HCT116 (cell line): ENCODE results near the gene CAPN15.

Experiments used
- EZH2 ChIP-seq: fragments of 200-600 bp; sonication (generic); IDR thresholded peaks from 2 replicates; pipeline ENCODE4 v1.6.1; 2017; ENCODE audit warnings: antibody characterized with exemption, mixed run types
- POLR2AphosphoS5 ChIP-seq: IDR thresholded peaks from 2 replicates; pipeline ENCODE4 v1.6.1; 2011; ENCODE audit warnings: mild to moderate bottlenecking, low read depth, low read length, moderate library complexity
- SIN3A ChIP-seq: IDR thresholded peaks from 2 replicates; pipeline ENCODE4 v1.6.1; 2012; ENCODE audit warnings: low read depth
- SP1 ChIP-seq: IDR thresholded peaks from 2 replicates; pipeline ENCODE4 v1.6.1; 2012; ENCODE audit warnings: low read depth
- TF ChIP-seq, protein P1 (sequence below), 3 experiments: fragments of 200-600 bp in 1 of 3; sonication (generic) in 1 of 3; IDR thresholded peaks in 2 of 3; conservative IDR thresholded peaks in 1 of 3; 2 replicates each; pipeline ENCODE4 v1.5.1; 2012 to 2017; ENCODE audit warnings: low read depth in 2 of 3, low read length in 2 of 3, antibody characterized with exemption in 1 of 3, borderline replicate concordance in 1 of 3, control low read depth in 1 of 3, mild to moderate bottlenecking in 1 of 3, mixed read lengths in 1 of 3, mixed run types in 1 of 3, moderate library complexity in 1 of 3; ENCODE audit not compliant: insufficient read depth in 1 of 3

GRCh38 chr16:512802-513201, 14.7 kb upstream of the CAPN15 start:
- TF ChIP-seq EZH2 = no peak
- TF ChIP-seq SP1 = no peak
- no peak for TF ChIP-seq SIN3A
- TF ChIP-seq POLR2AphosphoS5 = no peak
- TF ChIP-seq, protein P1, sequence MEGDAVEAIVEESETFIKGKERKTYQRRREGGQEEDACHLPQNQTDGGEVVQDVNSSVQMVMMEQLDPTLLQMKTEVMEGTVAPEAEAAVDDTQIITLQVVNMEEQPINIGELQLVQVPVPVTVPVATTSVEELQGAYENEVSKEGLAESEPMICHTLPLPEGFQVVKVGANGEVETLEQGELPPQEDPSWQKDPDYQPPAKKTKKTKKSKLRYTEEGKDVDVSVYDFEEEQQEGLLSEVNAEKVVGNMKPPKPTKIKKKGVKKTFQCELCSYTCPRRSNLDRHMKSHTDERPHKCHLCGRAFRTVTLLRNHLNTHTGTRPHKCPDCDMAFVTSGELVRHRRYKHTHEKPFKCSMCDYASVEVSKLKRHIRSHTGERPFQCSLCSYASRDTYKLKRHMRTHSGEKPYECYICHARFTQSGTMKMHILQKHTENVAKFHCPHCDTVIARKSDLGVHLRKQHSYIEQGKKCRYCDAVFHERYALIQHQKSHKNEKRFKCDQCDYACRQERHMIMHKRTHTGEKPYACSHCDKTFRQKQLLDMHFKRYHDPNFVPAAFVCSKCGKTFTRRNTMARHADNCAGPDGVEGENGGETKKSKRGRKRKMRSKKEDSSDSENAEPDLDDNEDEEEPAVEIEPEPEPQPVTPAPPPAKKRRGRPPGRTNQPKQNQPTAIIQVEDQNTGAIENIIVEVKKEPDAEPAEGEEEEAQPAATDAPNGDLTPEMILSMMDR (IDR thresholded peaks at IDR 0.05 in 2 of 3, conservative IDR thresholded peaks at IDR 0.05 in 1 of 3; ENCODE audit: borderline replicate concordance in 1 of 3, insufficient read depth in 1 of 3, low read depth in 2 of 3, low read length in 2 of 3) = no peak
